ENCODE results near the gene MIB2.
"Not testable (repeated sequence)": the region's sequence is repeated elsewhere in the genome, so short reads cannot be mapped to it uniquely, and the experiment has no call there.

The MIB2 gene

GRCh38 chr1:1628754-1629429, 13.6 kb downstream of the MIB2 start:
- DNase-seq, result peak in 1 of 2 experiments; percentile 29

- no peak for DNase-seq
Observed at GRCh38 chr1:1629430-1630190, 14.3 kb downstream of the MIB2 start.

DNA sequence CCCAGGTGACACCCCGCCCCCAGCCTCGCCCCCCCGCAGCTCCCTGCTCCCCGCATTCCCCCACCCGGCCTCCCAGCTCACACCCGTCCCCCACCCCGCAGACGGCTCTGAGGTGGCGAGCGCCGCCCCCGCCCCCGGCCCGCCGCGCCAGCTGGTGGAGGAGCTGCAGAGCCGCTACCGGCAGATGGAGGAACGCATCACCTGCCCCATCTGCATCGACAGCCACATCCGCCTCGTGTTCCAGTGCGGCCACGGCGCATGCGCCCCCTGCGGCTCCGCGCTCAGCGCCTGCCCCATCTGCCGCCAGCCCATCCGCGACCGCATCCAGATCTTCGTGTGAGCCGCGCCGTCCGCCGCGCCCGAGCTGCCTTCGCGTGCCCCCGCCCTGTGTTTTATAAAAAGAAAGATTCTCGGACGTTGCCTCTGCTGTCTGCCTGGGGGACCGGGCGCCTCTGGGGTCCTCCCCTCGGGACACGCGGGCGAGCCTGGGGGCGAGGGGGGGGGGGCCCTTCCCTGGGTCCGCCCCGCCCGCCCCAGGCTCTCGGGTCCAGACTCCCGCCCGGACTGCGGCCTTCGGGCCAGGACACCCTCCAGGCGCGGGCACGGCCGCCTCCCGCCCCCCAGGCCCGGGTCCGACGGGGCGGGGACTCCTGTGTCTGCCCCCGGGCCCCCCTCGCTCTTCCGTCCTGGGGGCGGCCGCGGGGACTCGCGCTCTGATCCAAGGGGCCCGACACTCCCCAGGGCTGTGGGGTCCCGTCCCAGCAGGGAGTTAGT, 15.1 kb downstream of the MIB2 start:
- peak; percentile 78 to 85 for DNase-seq

DNA sequence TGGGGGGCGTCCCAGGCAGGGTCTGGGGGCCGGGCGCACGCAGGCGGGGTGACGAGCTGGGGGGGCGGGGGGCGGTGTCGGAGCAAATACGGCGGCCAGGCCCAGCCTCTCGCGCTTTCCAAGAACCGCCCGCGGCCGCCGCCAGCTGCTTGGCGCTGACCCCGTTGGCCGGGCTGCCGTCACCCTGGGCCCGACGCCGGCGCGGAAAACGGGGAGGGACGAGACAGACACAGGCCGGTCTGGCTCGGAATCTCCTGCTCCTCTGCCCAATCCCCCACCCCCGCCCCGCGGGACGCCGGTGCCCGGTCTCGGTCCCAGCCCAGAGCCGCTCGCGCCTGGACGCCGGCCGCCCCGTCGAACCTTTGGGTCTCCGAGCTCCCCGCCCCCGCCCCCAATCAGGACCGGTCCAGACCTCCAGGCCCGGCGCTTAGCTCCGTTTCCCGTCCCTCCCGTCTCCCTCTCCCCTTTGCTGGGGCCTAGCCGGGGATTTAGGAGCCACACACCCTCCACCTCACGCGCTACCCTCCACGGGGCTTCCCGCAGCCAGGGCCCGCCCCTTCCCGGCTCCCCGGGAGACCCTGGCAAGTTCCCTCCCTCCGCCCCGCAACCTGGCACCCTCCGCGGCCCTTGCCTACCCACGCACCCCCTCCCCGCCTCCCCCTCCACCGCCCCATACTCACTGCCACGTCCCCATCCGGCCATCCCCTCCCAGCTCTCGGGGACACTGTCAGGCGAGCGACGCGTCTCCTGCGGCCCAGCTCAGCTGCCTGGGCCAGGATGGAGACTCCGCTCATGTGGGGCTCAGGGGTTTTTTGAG, 15.9 kb downstream of the MIB2 start:
- no peak for DNase-seq

DNA sequence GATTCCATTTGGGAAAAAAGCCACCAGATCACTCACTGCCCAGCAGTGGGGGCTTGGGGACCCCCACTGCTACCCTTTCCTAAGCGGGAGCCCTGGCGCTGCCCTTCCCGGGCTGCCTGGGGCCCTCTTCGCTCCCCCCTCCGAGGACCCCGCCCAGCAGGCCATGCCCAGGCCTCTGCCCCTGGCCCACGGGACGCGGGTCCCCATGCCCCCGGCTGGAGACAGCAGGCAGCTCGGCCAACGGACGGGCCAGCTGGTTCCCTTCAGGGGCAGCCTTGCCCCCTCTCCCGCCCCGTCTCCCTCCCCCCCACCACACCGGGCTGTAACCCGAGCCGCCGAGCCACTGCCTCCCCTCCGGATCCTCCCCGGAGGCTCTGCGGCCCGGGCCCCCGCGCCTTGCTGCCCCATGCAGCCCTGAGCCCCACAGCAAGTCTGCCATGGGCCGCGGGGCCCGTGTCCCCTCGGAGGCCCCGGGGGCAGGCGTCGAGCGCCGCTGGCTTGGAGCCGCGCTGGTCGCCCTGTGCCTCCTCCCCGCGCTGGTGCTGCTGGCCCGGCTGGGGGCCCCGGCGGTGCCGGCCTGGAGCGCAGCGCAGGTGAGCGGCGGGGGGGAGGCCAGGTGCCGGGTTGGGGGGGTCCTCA, 16.6 kb downstream of the MIB2 start, which contains the start of gene MMP23B:
MMP23B (plus strand) TSS at position 392 of the 639 bp plus-strand sequence; CDS start at position 438, 46 bp downstream.
- no peak for DNase-seq

- not testable (repeated sequence) for DNase-seq
Observed at GRCh38 chr1:1633409-1633808, 18.1 kb downstream of the MIB2 start.

DNA sequence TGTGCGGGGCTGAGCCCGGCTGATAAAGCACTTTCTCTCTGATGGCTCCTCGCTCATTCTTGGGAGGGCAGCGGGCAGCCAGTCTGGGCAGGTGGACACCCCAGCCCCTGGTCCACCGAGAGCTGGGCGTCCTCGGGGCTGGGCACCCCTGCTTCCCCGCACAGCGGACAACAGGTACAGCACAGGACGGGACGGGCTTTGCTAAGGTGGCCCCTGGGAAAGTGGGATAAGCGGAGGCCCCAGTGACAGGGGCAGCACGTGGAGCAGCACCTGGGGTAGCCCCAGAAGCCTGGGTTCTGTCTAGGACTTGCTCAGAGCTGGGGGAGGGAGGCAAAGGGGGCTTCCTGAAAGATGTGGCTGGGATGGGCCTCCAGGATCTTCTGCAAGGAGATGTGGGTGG, 19.3 kb downstream of the MIB2 start:
- not testable (repeated sequence) for DNase-seq

- DNase-seq, result not testable (repeated sequence)
Observed at GRCh38 chr1:1636621-1637478, 21.6 kb downstream of the MIB2 start.

DNA sequence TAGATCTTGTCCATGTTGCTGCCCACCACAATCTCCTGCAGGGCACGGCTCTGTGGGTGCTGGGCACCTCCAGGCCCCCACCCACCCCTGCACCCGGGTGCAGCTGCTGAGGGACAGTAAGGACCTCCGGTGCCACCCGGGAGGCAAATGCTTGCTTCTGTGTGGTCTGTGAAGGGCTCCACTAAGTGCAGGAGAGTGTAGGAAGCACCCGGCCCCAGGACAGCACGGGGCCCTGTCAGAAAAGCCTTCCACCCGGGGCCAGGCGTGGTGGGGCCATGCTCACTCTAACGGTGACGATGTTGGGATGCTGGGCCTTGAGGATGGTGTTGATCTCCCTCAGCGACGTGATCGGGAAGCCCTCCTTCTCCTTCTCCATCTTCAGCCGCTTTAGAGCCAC, 22.2 kb downstream of the MIB2 start:
- DNase-seq, result not testable (repeated sequence)

- not testable (repeated sequence) for DNase-seq
Observed at GRCh38 chr1:1638528-1638927, 23.2 kb downstream of the MIB2 start.

- DNase-seq, result not testable (repeated sequence)
Observed at GRCh38 chr1:1639368-1639767, 24.1 kb downstream of the MIB2 start.

- DNase-seq, result not testable (repeated sequence)
Observed at GRCh38 chr1:1640081-1640480, 24.8 kb downstream of the MIB2 start.

DNA sequence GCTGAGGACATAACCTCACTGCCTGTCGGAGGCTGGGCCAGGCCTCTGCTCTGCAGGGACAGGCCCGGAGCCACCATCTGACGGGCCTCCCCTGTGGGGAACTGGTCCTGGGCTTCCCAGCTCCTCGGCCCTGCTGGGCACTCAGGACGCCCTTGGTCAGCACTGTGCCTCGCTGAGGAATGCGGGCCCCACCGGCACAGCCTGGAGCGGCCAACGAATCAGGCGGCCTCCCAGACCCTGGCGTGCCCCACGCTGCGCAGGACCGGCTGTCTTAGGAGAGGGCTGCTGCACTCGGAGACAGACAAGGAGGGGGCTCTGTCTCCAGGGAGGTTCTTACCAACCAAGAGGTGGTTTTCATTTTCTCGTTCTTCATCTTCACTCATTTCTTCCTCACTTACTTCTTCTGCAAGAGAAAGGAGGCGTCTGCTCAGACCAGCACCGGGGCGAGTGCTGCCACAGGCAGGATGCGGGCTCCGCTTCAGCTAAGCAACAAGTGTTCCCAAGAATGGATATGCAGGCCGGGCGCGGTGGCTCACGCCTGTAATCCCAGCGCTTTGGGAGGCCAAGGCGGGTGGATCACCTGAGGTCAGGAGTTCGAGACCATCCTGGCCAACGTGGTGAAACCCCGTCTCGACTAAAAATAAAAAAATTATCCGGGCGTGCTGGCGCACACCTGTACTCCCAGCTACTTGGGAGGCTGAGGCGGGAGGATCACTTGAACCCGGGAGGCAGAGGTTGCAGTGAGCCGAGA, 25.6 kb downstream of the MIB2 start:
- not testable (repeated sequence) for DNase-seq

- DNase-seq, result not testable (repeated sequence)
Observed at GRCh38 chr1:1646326-1646725, 31.0 kb downstream of the MIB2 start.

- DNase-seq, result not testable (repeated sequence)
Observed at GRCh38 chr1:1647567-1648241, 32.4 kb downstream of the MIB2 start.

DNA sequence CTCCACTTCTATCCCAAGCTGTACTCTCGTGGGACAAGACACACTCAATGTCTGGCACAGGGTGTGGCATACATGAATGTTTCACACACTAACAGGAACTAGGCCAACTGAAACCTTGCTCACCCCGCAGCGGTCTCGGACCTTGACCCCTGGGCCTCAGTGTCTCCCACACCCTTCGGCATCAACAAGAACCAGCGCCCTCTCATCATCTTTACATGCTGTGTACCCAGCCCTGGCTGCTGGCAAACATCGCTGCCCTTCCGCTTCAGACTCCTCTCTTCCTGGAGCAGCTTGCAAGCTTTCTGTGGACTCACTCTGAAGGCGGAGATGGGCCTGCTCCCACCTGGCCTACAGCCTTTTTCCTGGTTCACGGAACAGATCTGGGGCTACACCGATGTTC, 33.0 kb downstream of the MIB2 start:
- not testable (repeated sequence) for DNase-seq

DNA sequence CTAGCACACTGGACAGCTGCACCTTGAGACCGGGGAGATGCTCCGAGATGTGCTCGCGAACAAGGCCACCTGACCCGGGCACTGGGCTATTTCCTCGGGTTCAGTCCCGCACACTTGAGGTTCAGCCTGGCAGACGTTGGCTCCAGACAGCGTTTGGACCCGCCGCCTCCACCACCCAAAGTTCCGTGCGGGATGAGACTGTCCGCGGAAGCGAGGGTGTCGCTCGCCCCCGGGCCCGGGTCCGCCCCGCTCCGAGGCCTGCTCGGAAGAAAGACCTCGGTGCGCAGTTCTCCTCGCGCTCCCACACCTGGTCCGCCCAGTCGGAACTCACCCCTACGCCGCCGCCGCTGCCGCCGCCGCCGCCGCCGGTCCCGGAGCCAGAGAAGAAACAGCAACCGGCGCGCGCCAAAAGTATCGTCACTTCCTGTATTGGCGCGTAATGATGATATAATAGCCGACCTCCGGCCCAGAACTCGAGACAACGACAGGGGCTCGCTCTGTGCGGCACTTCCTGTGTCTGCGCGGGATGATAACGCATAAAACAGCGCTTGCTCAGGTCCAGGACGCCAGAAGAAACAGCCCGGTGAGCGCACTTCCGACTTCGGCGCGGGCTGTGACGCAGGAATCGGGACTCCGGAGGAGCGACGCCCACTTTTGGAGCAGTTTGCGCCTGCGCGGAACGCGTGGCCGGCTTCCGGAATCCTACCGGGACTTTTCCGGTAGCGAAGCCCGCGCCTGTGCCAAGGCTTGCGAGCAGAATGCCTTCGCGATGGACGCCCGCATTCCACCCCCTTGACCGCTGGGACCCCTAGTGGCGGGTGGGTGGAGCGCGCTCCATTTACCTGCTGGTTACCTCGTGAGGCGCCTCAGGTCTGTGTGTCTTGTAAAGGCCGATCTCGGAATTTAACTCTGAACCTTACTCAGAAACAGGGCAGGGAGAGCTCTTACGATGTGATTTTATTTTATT, 43.6 kb downstream of the MIB2 start, which contains the start of gene CDK11B:
CDK11B (minus strand) TSS at position 422 of the 967 bp plus-strand sequence. CDS start 1,519 bp downstream, outside the sequence.
- peak; percentile 80 to 81 for DNase-seq

GRCh38 chr1:1662392-1662791, 47.1 kb downstream of the MIB2 start:
- not testable (repeated sequence) for DNase-seq

Data from AML-193 (cell line).